ENCODE results near the gene AIFM2.
"Not testable (repeated sequence)": the region's sequence is repeated elsewhere in the genome, so short reads cannot be mapped to it uniquely, and the experiment has no call there.

The AIFM2 gene

GRCh38 chr10:70132098-70133029 is at the start of gene AIFM2:
Gene AIFM2 (minus strand): TSS chr10:70132825. CDS start chr10:70124084, 8,741 bp downstream.
- DNase-seq = peak; percentile 26

- DNase-seq = not testable (repeated sequence)
Observed at GRCh38 chr10:70179209-70179608, 46.6 kb upstream of the AIFM2 start.

- no peak for DNase-seq
Observed at GRCh38 chr10:70178139-70178725, 45.6 kb upstream of the AIFM2 start.

- DNase-seq = no peak
Observed at GRCh38 chr10:70176441-70176840, 43.8 kb upstream of the AIFM2 start.

- no peak for DNase-seq
Observed at GRCh38 chr10:70175516-70175915, 42.9 kb upstream of the AIFM2 start.

- peak; percentile 27 for DNase-seq
Observed at GRCh38 chr10:70174058-70174741, 41.6 kb upstream of the AIFM2 start.

GRCh38 chr10:70169649-70170364 is 37.2 kb upstream of the AIFM2 start:
- no peak for DNase-seq

GRCh38 chr10:70169011-70169410 is 36.4 kb upstream of the AIFM2 start:
- no peak for DNase-seq

GRCh38 chr10:70167246-70167645 is 34.6 kb upstream of the AIFM2 start:
- no peak for DNase-seq

GRCh38 chr10:70166394-70166793 is 33.8 kb upstream of the AIFM2 start:
- DNase-seq = no peak

GRCh38 chr10:70164163-70164562 is 31.5 kb upstream of the AIFM2 start:
- no peak for DNase-seq

- DNase-seq = peak; percentile 28
Observed at GRCh38 chr10:70163448-70163847, 30.8 kb upstream of the AIFM2 start.

- DNase-seq = peak; percentile 74
Observed at GRCh38 chr10:70162892-70163201, 30.2 kb upstream of the AIFM2 start.

GRCh38 chr10:70162151-70162891 is 29.7 kb upstream of the AIFM2 start:
- no peak for DNase-seq

GRCh38 chr10:70160798-70161197 is 28.2 kb upstream of the AIFM2 start:
- no peak for DNase-seq

GRCh38 chr10:70159366-70159765 is 26.7 kb upstream of the AIFM2 start:
- not testable (repeated sequence) for DNase-seq

- no peak for DNase-seq
Observed at GRCh38 chr10:70158113-70158512, 25.5 kb upstream of the AIFM2 start.

GRCh38 chr10:70155255-70155838 is 22.7 kb upstream of the AIFM2 start:
- no peak for DNase-seq

GRCh38 chr10:70148516-70148915 is 15.9 kb upstream of the AIFM2 start:
- no peak for DNase-seq

GRCh38 chr10:70147259-70147625 is 14.6 kb upstream of the AIFM2 start:
- no peak for DNase-seq

GRCh38 chr10:70146489-70147258 is 14.0 kb upstream of the AIFM2 start, which contains the start of gene TYSND1:
Gene TYSND1 (minus strand): TSS chr10:70146700. CDS start chr10:70146586, 114 bp downstream.
- peak; percentile 96 for DNase-seq

Measured in stimulated activated CD4-positive, alpha-beta T cell treated with anti-CD3 and anti-CD28 coated beads, Interleukin-1b, Interleukin-23, amount 100 ng/mL, for 48 hours (primary cell).